Breast epithelium (tissue), 4 donors: Measurements from ENCODE around the gene SNRNP25. TPM values are rescaled to one million over a fixed set of nuclear protein-coding genes. Genes with fewer than 3 reads are reported as not detected.

Experiments used
- DNase-seq, 2 donors: peaks; one replicate each; pipeline ENCODE4 v3.0.0-alpha.2; 2019; ENCODE audit warnings: low spot score in 2 of 2
- H3K27ac ChIP-seq, 2 donors: fragments of 200-600 bp; sonication (generic) in 1 of 2; one replicate each; pipeline ENCODE4 v1.5.1; 2016 to 2019; ENCODE audit warnings: mild to moderate bottlenecking in 1 of 2
- H3K27me3 ChIP-seq, 2 donors: fragments of 200-600 bp; sonication (generic) in 1 of 2; one replicate each; pipeline versions ENCODE4 v1.5.1 to v1.6.0; 2017 to 2019; ENCODE audit warnings: control low read depth in 1 of 2, mild to moderate bottlenecking in 1 of 2
- H3K36me3 ChIP-seq: fragments of 200-600 bp; one replicate; pipeline ENCODE4 v1.5.1; 2019
- H3K4me1 ChIP-seq, 2 donors: fragments of 200-600 bp; sonication (generic); one replicate each; pipeline ENCODE4 v1.5.1; 2016 to 2019; ENCODE audit warnings: control low read depth in 1 of 2
- H3K4me3 ChIP-seq, 3 donors: fragments of 200-600 bp; sonication (generic); 1 replicate in 2 of 3; 2 replicates in 1 of 3; pipeline ENCODE4 v1.5.1; 2016 to 2019; ENCODE audit warnings: mild to moderate bottlenecking in 3 of 3, moderate library complexity in 2 of 3
- H3K9me3 ChIP-seq, 2 donors: fragments of 200-600 bp; sonication (generic) in 1 of 2; one replicate each; pipeline ENCODE4 v1.5.1; 2016 to 2019; ENCODE audit warnings: control low read depth in 1 of 2
- CTCF ChIP-seq, 3 donors: fragments of 450-650 bp; IDR thresholded peaks; one replicate each; pipeline ENCODE4 v1.5.1; 2016 to 2017; ENCODE audit warnings: antibody characterized with exemption in 3 of 3, mild to moderate bottlenecking in 3 of 3, moderate library complexity in 3 of 3
- POLR2A ChIP-seq: fragments of 450-650 bp; IDR thresholded peaks from one replicate; pipeline ENCODE4 v1.6.1; 2016; ENCODE audit warnings: antibody characterized with exemption, mild to moderate bottlenecking, moderate library complexity
- POLR2AphosphoS5 ChIP-seq, 3 donors: sonication (generic); formaldehyde crosslinking; IDR thresholded peaks; one replicate each; pipeline ENCODE4 v1.6.1; 2017; ENCODE audit warnings: antibody characterized with exemption in 3 of 3
- intact Hi-C: fragments of 100-400 bp; cut with DNase I; formaldehyde crosslinking; loops from one replicate; pipeline ENCODE4 v1.15.1; 2023; ENCODE audit warnings: low total_unique reads
- total RNA-seq, 3 donors: library from RNA; depleted of rRNA; stranded (reverse); fragments of >200 nt; gene quantifications; one replicate each; pipeline ENCODE4 v1.1.0, GENCODE V29; 2016

The SNRNP25 gene
- total RNA-seq, 3 donors from 2014 or later, result 17.4 to 23.9 (median 17.9) TPM

GRCh38 chr16:63998-64913 is 10.6 kb downstream of the SNRNP25 start:
- H3K27me3 ChIP-seq, result no peaks in the 10 kb centered on the region
- TF ChIP-seq CTCF (IDR thresholded peaks at IDR 0.05) (peak in 1 of 3 donors; percentile 8), POLR2A (no peak), POLR2AphosphoS5 (IDR thresholded peaks at IDR 0.05) (peak in 1 of 3 donors; percentile 50)
- H3K9me3 ChIP-seq, result no peaks in the 10 kb centered on the region
- intact Hi-C loops, result no loop called here
- peak overlapping the region in 1 of 2 donors; percentile 43 for H3K27ac ChIP-seq
- peaks cover 17 to 18% of the 10 kb centered on the region in 2 donors for H3K4me1 ChIP-seq
- DNase-seq, result peak; percentile 55 to 83
- no peak overlapping the region for H3K4me3 ChIP-seq
- H3K36me3 ChIP-seq, result peaks cover 7% of the 10 kb centered on the region

GRCh38 chr16:64914-65255 is 11.3 kb downstream of the SNRNP25 start:
- Histone ChIP-seq H3K27ac (peak overlapping the region in 1 of 2 donors; percentile 43), H3K27me3 (no peaks in the 10 kb centered on the region), H3K4me1 (peaks cover 19 to 23% of the 10 kb centered on the region in 2 donors), H3K36me3 (peaks cover 7% of the 10 kb centered on the region), H3K9me3 (no peaks in the 10 kb centered on the region), H3K4me3 (no peak overlapping the region)
- no peak for DNase-seq
- intact Hi-C loops, result no loop called here
- TF ChIP-seq POLR2A, result no peak

DNA sequence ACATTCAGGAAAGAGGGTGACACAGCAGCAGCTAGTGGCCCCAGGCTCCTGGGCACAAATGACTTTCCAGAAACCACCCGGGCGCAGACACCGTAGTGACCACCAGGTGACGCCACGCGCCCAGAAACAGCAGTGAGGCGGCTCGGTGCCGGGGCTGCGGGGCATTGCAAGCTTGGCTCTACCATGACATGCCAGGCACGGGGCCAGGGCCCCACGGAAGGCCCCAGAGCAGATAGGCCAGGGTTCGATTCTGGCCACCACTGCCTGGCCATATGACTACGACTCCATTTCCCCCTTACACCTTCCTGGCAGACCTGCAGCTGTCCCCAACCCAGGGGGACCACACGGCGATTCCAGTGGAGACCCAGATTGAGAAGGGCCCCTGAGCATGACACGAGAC is 12.1 kb downstream of the SNRNP25 start:
- no peaks in the 10 kb centered on the region for H3K27me3 ChIP-seq
- no peak overlapping the region for H3K4me3 ChIP-seq
- H3K4me1 ChIP-seq, result peaks cover 24 to 32% of the 10 kb centered on the region in 2 donors
- H3K27ac ChIP-seq, result no peak overlapping the region
- TF ChIP-seq POLR2AphosphoS5 (IDR thresholded peaks at IDR 0.05) (peak in 1 of 3 donors; percentile 65), POLR2A (no peak), CTCF (IDR thresholded peaks at IDR 0.05) (peak; percentile 94 to 99 (median 99))
- DNase-seq, result peak; percentile 74 to 91
- H3K36me3 ChIP-seq, result peaks cover 7% of the 10 kb centered on the region
- intact Hi-C loops, result no loop called here
- H3K9me3 ChIP-seq, result no peaks in the 10 kb centered on the region

GRCh38 chr16:66309-67182 is 12.9 kb downstream of the SNRNP25 start:
- DNase-seq, result no peak
- intact Hi-C loops, result no loop called here
- Histone ChIP-seq H3K36me3 (no peaks in the 10 kb centered on the region), H3K4me1 (peaks cover 28 to 38% of the 10 kb centered on the region in 2 donors), H3K4me3 (no peak overlapping the region), H3K9me3 (no peaks in the 10 kb centered on the region), H3K27me3 (no peaks in the 10 kb centered on the region), H3K27ac (peak overlapping the region in 1 of 2 donors; percentile 4)
- TF ChIP-seq POLR2AphosphoS5 (IDR thresholded peaks at IDR 0.05) (no peak), CTCF (IDR thresholded peaks at IDR 0.05) (no peak), POLR2A (no peak)

GRCh38 chr16:67183-67791 is 13.7 kb downstream of the SNRNP25 start:
- TF ChIP-seq CTCF (IDR thresholded peaks at IDR 0.05) (no peak), POLR2AphosphoS5 (IDR thresholded peaks at IDR 0.05) (no peak), POLR2A (no peak)
- Histone ChIP-seq H3K36me3 (no peaks in the 10 kb centered on the region), H3K27ac (peak overlapping the region; percentile 4 to 32), H3K27me3 (no peaks in the 10 kb centered on the region), H3K4me1 (peaks cover 28 to 38% of the 10 kb centered on the region in 2 donors), H3K9me3 (no peaks in the 10 kb centered on the region), H3K4me3 (no peak overlapping the region)
- intact Hi-C loops, result no loop called here
- DNase-seq, result no peak
